HCT116 (cell line): ENCODE results near the gene TMEM184A.

ENCODE experiments used
- CTCF ChIP-seq, 3 experiments: fragments of 200-600 bp in 1 of 3; sonication (generic) in 1 of 3; IDR thresholded peaks in 2 of 3; conservative IDR thresholded peaks in 1 of 3; 2 replicates each; pipeline ENCODE4 v1.5.1; 2012 to 2017; ENCODE audit warnings: low read depth in 2 of 3, low read length in 2 of 3, antibody characterized with exemption in 1 of 3, borderline replicate concordance in 1 of 3, control low read depth in 1 of 3, mild to moderate bottlenecking in 1 of 3, mixed read lengths in 1 of 3, mixed run types in 1 of 3, moderate library complexity in 1 of 3; ENCODE audit not compliant: insufficient read depth in 1 of 3
- EZH2phosphoT487 ChIP-seq: fragments of 200-600 bp; IDR thresholded peaks from 2 replicates; pipeline ENCODE4 v1.6.1; 2018; ENCODE audit warnings: antibody characterized with exemption, borderline replicate concordance
- POLR2A ChIP-seq: IDR thresholded peaks from 2 replicates; pipeline ENCODE4 v1.7.0; 2011; ENCODE audit warnings: borderline replicate concordance; ENCODE audit not compliant: insufficient read depth, insufficient read length; ENCODE audit errors: extremely low read depth
- POLR2AphosphoS5 ChIP-seq: IDR thresholded peaks from 2 replicates; pipeline ENCODE4 v1.6.1; 2011; ENCODE audit warnings: mild to moderate bottlenecking, low read depth, low read length, moderate library complexity
- RAD21 ChIP-seq: IDR thresholded peaks from 2 replicates; pipeline ENCODE4 v1.6.1; 2012; ENCODE audit warnings: low read depth, mild to moderate bottlenecking
- SIN3A ChIP-seq: IDR thresholded peaks from 2 replicates; pipeline ENCODE4 v1.6.1; 2012; ENCODE audit warnings: low read depth
- SP1 ChIP-seq: IDR thresholded peaks from 2 replicates; pipeline ENCODE4 v1.6.1; 2012; ENCODE audit warnings: low read depth
- TCF7L2 ChIP-seq: IDR thresholded peaks from 2 replicates; pipeline ENCODE4 v1.7.0; 2011; ENCODE audit warnings: borderline replicate concordance, inconsistent platforms; ENCODE audit not compliant: insufficient read depth, insufficient read length; ENCODE audit errors: extremely low read depth

GRCh38 chr7:1586126-1586826, 30.3 kb upstream of the TMEM184A start:
- no peak for TF ChIP-seq POLR2A
- no peak for TF ChIP-seq POLR2AphosphoS5
- no peak for TF ChIP-seq RAD21
- no peak for TF ChIP-seq TCF7L2
- no peak for TF ChIP-seq EZH2phosphoT487
- no peak for TF ChIP-seq SP1
- TF ChIP-seq SIN3A: no peak
- TF ChIP-seq CTCF (IDR thresholded peaks at IDR 0.05 in 2 of 3, conservative IDR thresholded peaks at IDR 0.05 in 1 of 3; ENCODE audit: borderline replicate concordance in 1 of 3, insufficient read depth in 1 of 3, low read depth in 2 of 3, low read length in 2 of 3): no peak
